CD4-positive, alpha-beta memory T cell (primary cell): ENCODE measurements around the gene EFNA3. TPM values are rescaled to one million over a fixed set of nuclear protein-coding genes. Genes with fewer than 3 reads are reported as not detected.

Experiments
- CTCF ChIA-PET: fragments of 350-600 bp; sonication (Branson Sonifier 250); formaldehyde crosslinking; loops from one replicate; lab custom pipeline; 2021; ENCODE audit warnings: inconsistent platforms; ENCODE audit not compliant: partially characterized antibody; lab: Charles Lee
- POLR2A ChIA-PET: fragments of 350-600 bp; sonication (Branson Sonifier 250); formaldehyde crosslinking; loops from one replicate; lab custom pipeline; 2021; ENCODE audit not compliant: partially characterized antibody; lab: Charles Lee
- DNase-seq, 5 donors: peaks; one replicate each; pipeline versions ENCODE4 v3.0.0 to v3.0.0-alpha.2; 2020 to 2022; ENCODE audit warnings: mixed read lengths in 1 of 5
- H3K27ac ChIP-seq: one replicate; pipeline ENCODE4 v1.7.0; 2013; ENCODE audit warnings: low read depth, low read length
- H3K27me3 ChIP-seq: 2 replicates; pipeline ENCODE4 v1.7.0; 2013; ENCODE audit warnings: mild to moderate bottlenecking, low read length, moderate library complexity; ENCODE audit not compliant: insufficient read depth
- H3K36me3 ChIP-seq: 2 replicates; pipeline ENCODE4 v1.7.0; 2013; ENCODE audit warnings: mild to moderate bottlenecking, low read length, moderate library complexity; ENCODE audit not compliant: insufficient read depth
- H3K4me1 ChIP-seq: 2 replicates; pipeline ENCODE4 v1.7.0; 2013; ENCODE audit warnings: mild to moderate bottlenecking, low read length, moderate library complexity; ENCODE audit not compliant: insufficient read depth
- H3K4me3 ChIP-seq, 2 donors: one replicate each; pipeline ENCODE4 v1.7.0; 2013; ENCODE audit warnings: low read length in 2 of 2, mild to moderate bottlenecking in 1 of 2
- H3K9me3 ChIP-seq, 2 donors: one replicate each; pipeline ENCODE4 v1.7.0; 2013; ENCODE audit warnings: low read length in 2 of 2, control low read depth in 1 of 2; ENCODE audit not compliant: control insufficient read depth in 1 of 2
- H3K27ac Mint-ChIP-seq, 7 donors: one replicate each; pipeline ENCODE4 v1.8.0; 2020 to 2021; ENCODE audit warnings: mixed read lengths in 7 of 7, mild to moderate bottlenecking in 6 of 7, inconsistent platforms in 3 of 7, moderate library complexity in 3 of 7
- H3K27me3 Mint-ChIP-seq, 2 donors: one replicate each; pipeline ENCODE4 v1.8.0; 2020 to 2021; ENCODE audit warnings: mixed read lengths in 2 of 2
- H3K36me3 Mint-ChIP-seq, 2 donors: one replicate each; pipeline ENCODE4 v1.8.0; 2020 to 2021; ENCODE audit warnings: mixed read lengths in 2 of 2, inconsistent platforms in 1 of 2, mild to moderate bottlenecking in 1 of 2
- H3K4me1 Mint-ChIP-seq, 4 donors: one replicate each; pipeline ENCODE4 v1.8.0; 2020 to 2021; ENCODE audit warnings: mixed read lengths in 4 of 4, mild to moderate bottlenecking in 1 of 4
- H3K4me3 Mint-ChIP-seq, 8 donors: one replicate each; pipeline ENCODE4 v1.8.0; 2020 to 2021; ENCODE audit warnings: mixed read lengths in 8 of 8, mild to moderate bottlenecking in 7 of 8, moderate library complexity in 6 of 8, inconsistent platforms in 3 of 8
- H3K9me3 Mint-ChIP-seq, 8 donors: one replicate each; pipeline ENCODE4 v1.8.0; 2020 to 2021; ENCODE audit warnings: mixed read lengths in 8 of 8, mild to moderate bottlenecking in 5 of 8, inconsistent platforms in 3 of 8, moderate library complexity in 1 of 8
- intact Hi-C: fragments of 100-400 bp; cut with micrococcal nuclease; formaldehyde crosslinking; loops from one replicate; pipeline ENCODE4 v1.15.1; 2023
- polyA plus RNA-seq, 2 donors: library from polyadenylated mRNA; unstranded; fragments of 300-500 nt; fragmentation: Illumina TruSeq; gene quantifications; one replicate each; pipeline ENCODE4 v1.2.3, GENCODE V29; 2021
- total RNA-seq, 2 experiments: library from RNA; stranded (reverse); gene quantifications; one replicate each; pipeline ENCODE4 v1.2.3, GENCODE V29; 2021

Gene EFNA3
- total and polyA plus RNA-seq, 4 experiments from 2014 or later = 0.34 to 4.3 (median 1.7) TPM

DNA sequence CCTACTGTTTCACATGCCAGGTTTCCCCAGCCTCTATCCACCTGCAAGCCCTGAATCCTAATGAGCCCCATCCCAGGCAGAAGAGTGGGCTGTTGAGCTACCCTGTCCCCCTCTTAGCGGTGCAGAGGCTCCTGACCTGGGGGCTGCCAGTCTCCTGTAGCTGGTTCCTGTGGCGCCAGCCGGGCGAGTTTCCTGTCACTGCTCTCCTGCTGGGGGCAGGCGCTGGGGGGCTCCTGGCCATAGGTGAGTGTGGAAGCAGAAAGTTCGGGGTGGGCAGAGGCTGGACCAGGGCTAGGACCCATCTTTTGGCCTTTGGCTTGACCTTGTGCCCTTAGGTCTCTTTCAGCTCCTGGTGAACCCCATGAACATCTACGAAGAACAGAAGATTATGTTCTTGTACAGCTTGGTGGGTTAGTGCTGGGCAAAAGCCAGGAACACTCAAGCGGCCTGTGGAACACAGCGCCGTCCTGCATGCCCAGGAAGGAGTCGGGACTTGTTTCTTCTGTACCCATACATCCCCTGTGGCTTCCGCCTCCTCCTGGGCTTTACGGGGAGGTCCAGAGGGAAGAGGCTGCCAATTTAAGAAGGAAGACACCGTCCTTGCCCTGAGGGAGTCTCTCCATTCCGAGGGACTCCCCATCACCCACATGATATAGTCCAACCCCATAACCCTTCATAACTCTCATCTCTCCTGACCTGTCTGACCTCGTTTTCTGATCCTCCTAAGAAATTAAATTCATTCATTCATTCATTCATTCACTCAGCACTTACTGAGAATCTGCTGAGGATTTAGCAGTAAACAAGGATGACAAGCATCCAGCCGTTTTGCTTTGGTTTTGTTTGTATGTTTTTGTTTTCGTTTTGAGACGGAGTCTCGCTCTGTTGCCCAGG lies 44.1 kb upstream of the EFNA3 start:
- Histone ChIP-seq H3K27ac (no peak overlapping the region), H3K9me3 (no peaks in the 10 kb centered on the region), H3K36me3 (no peaks in the 10 kb centered on the region), H3K4me3 (no peak overlapping the region), H3K4me1 (no peaks in the 10 kb centered on the region), H3K27me3 (no peaks in the 10 kb centered on the region)
- H3K4me3 Mint-ChIP-seq = no peak overlapping the region
- H3K4me1 Mint-ChIP-seq = no peaks in the 10 kb centered on the region
- DNase-seq = no peak
- H3K27ac Mint-ChIP-seq = peak overlapping the region in 1 of 7 donors; percentile 46
- ChIA-PET POLR2A (no interaction called here), CTCF (interaction anchor here (1.0 kb wide), 1 partner anchor 51 kb away, joined by 3 read pairs; no protein-coding TSS in a partner anchor)
- H3K36me3 Mint-ChIP-seq = no peaks in the 10 kb centered on the region
- H3K27me3 Mint-ChIP-seq = peaks cover 0 to 1% of the 10 kb centered on the region in 2 donors
- intact Hi-C loops = no loop called here
- no peaks in the 10 kb centered on the region for H3K9me3 Mint-ChIP-seq

DNA sequence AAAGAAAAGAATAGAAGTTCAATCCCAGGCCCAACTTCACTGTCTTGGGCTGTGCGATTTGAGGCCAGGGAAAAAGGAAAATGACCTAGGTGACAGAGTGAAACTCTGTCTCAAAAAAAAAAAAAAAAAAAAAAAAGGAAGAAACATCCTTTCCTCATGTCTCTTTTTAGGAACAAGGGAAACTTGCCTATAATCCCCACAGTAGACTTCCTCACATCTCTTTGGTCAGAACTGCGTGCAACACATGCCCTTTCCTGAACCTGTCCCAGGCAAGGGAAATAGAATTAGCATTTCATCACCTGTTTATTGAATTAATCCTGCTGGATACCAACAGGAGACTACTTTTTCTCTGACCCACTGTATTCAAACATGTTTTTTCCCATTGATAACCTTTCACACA lies 42.7 kb upstream of the EFNA3 start:
- intact Hi-C loops = no loop called here
- CTCF ChIA-PET = no interaction called here
- Histone ChIP-seq H3K27ac (no peak overlapping the region), H3K27me3 (no peaks in the 10 kb centered on the region), H3K4me3 (no peak overlapping the region), H3K4me1 (no peaks in the 10 kb centered on the region), H3K36me3 (no peaks in the 10 kb centered on the region), H3K9me3 (no peaks in the 10 kb centered on the region)
- Mint-ChIP-seq H3K36me3 (no peaks in the 10 kb centered on the region), H3K9me3 (no peaks in the 10 kb centered on the region), H3K4me3 (no peak overlapping the region), H3K27ac (no peak overlapping the region), H3K4me1 (no peaks in the 10 kb centered on the region), H3K27me3 (peaks cover 0 to 1% of the 10 kb centered on the region in 2 donors)
- DNase-seq = no peak
- POLR2A ChIA-PET = interaction anchor here (1.1 kb wide), 1 partner anchor 14 kb away, joined by 5 read pairs; no protein-coding TSS in a partner anchor

DNA sequence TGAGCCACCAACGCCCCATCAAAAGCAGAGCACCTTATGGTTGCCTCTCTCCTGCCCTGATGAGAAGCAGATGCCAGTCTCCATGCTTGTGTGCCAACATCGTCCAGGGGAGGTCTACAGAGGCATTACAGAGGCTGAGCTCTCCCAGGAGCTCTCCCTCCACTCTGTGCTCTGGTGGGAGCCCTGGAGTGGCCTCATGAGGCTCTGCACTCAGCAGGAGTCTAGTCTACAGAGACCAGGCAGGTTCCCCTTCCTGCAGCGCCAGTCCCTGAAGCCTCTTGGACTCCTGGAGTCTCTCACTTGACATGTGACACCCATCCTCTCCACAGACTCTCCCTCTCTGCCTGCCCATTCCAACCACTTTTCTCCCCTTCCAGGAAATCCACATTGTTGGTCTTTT lies 41.6 kb upstream of the EFNA3 start:
- ChIA-PET POLR2A (interaction anchor here (0.8 to 1.1 kb wide), 2 partner anchors 15 to 23 kb away, joined by 3 to 5 read pairs; no protein-coding TSS in a partner anchor), CTCF (interaction anchor here (1.7 kb wide), 1 partner anchor 25 kb away, joined by 6 read pairs; no protein-coding TSS in a partner anchor)
- H3K9me3 ChIP-seq = no peaks in the 10 kb centered on the region
- DNase-seq = no peak
- Mint-ChIP-seq H3K27me3 (peaks cover 0 to 1% of the 10 kb centered on the region in 2 donors), H3K9me3 (no peaks in the 10 kb centered on the region), H3K4me3 (no peak overlapping the region), H3K4me1 (no peaks in the 10 kb centered on the region), H3K36me3 (no peaks in the 10 kb centered on the region), H3K27ac (no peak overlapping the region)
- no peak overlapping the region for H3K4me3 ChIP-seq
- H3K4me1 ChIP-seq = no peaks in the 10 kb centered on the region
- intact Hi-C loops = no loop called here
- no peak overlapping the region for H3K27ac ChIP-seq
- H3K36me3 ChIP-seq = no peaks in the 10 kb centered on the region
- no peaks in the 10 kb centered on the region for H3K27me3 ChIP-seq

DNA sequence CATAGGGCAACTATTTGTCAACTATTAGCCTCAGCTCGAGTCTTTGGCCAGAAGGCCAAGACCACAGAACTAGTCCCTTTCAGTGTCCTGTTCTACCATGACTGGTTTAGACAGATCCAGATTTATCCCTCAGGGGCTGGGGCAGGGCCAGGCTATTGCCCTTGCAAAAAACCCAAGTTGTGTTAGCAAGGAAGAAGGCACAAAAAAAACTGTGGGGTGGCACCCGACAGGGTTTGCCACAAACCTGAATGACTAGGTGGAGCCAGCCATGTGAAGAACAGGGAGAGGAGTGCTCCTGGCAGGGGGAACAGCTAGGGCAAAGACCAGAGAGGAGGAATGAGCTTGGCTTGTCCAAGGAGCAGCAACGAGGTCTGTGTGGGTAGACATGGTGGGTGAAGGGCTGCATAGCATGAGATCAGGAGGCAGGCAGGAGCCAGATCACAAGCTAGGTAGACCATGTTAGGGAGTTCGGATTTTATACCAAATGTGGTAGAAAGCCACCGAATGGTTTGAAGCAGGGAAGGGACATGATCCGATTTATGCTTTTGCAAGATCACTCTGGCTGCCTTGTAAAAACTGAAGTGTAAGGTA lies 40.7 kb upstream of the EFNA3 start:
- Histone ChIP-seq H3K9me3 (no peaks in the 10 kb centered on the region), H3K36me3 (no peaks in the 10 kb centered on the region), H3K4me1 (no peaks in the 10 kb centered on the region), H3K27me3 (no peaks in the 10 kb centered on the region), H3K4me3 (no peak overlapping the region), H3K27ac (no peak overlapping the region)
- no peak for DNase-seq
- ChIA-PET POLR2A (no interaction called here), CTCF (interaction anchor here (1.0 to 1.7 kb wide), 3 partner anchors 14 to 38 kb away, joined by 3 to 6 read pairs (median 3); no protein-coding TSS in a partner anchor)
- Mint-ChIP-seq H3K4me3 (no peak overlapping the region), H3K27ac (no peak overlapping the region), H3K9me3 (no peaks in the 10 kb centered on the region), H3K4me1 (no peaks in the 10 kb centered on the region), H3K27me3 (peaks cover 0 to 1% of the 10 kb centered on the region in 2 donors), H3K36me3 (no peaks in the 10 kb centered on the region)
- intact Hi-C loops = no loop called here

DNA sequence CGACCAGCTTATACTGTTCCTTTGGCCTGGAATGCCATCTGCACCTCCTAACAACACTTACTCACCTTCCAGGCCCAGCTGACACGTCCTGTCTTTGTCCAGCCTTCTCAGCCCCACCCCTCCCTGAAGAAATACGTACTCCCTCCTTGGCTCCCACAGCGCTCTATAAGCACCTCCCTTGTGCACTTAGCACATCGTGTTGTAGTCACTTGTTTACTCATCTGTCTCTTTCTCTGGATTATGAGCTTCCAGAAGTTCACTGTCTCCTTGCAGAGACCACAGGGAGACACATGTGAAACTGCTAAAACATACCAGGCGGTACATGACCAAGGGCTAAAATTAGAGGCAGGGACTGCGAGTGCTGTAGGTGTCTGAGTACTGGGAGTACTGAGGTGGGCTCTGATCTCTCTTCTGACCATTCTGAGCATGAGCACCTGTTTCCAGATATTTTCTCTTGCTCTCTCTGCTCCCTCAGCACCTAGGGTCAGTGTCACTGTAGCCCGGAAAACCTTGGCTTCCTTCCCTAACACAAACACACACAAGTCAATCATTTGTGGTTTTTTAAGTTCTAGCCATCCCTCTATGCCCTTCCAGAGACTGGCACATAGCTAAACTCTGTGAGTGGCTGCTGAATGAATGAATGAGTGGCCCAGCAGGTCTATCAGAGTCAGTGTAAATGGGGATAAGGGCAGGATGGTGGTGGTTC lies 39.9 kb upstream of the EFNA3 start:
- peak overlapping the region in 1 of 7 donors; percentile 36 for H3K27ac Mint-ChIP-seq
- CTCF ChIA-PET = interaction anchor here (1.0 to 1.7 kb wide), 3 partner anchors 15 to 39 kb away, joined by 3 to 6 read pairs (median 3); no protein-coding TSS in a partner anchor

DNA sequence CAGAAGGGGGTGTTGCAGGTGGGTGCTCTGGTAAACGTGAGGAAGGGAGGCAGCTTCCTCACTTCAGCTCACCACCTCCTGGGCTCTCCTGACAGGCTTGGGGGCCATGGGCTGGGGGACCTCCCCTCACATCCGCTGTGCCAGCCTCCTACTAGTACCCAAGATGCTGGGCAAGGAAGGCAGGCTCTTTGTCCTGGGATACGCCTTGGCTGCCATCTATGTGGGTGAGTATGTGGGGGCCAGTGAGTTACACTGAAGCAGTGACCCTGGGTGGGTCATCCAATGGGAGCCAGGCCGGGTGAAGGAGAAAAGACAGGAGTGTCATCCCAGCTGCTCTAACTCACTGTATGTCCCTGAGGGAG lies 39.3 kb upstream of the EFNA3 start:
- Histone ChIP-seq H3K27me3 (no peaks in the 10 kb centered on the region), H3K36me3 (no peaks in the 10 kb centered on the region), H3K27ac (no peak overlapping the region), H3K4me3 (no peak overlapping the region), H3K4me1 (no peaks in the 10 kb centered on the region), H3K9me3 (no peaks in the 10 kb centered on the region)
- ChIA-PET CTCF (no interaction called here), POLR2A (no interaction called here)
- Mint-ChIP-seq H3K9me3 (no peaks in the 10 kb centered on the region), H3K4me3 (no peak overlapping the region), H3K36me3 (no peaks in the 10 kb centered on the region), H3K27ac (peak overlapping the region in 1 of 7 donors; percentile 36), H3K27me3 (peaks cover 0 to 1% of the 10 kb centered on the region in 2 donors), H3K4me1 (no peaks in the 10 kb centered on the region)
- intact Hi-C loops = no loop called here
- DNase-seq = no peak

More for the DNA sequence above, 39.9 kb upstream of the EFNA3 start:
- intact Hi-C loops = no loop called here
- Mint-ChIP-seq H3K36me3 (no peaks in the 10 kb centered on the region), H3K4me3 (no peak overlapping the region), H3K9me3 (no peaks in the 10 kb centered on the region), H3K4me1 (no peaks in the 10 kb centered on the region), H3K27me3 (peaks cover 0 to 1% of the 10 kb centered on the region in 2 donors)
- no peak for DNase-seq
- no peaks in the 10 kb centered on the region for H3K36me3 ChIP-seq
- POLR2A ChIA-PET = no interaction called here
- no peaks in the 10 kb centered on the region for H3K4me1 ChIP-seq
- no peak overlapping the region for H3K27ac ChIP-seq
- H3K27me3 ChIP-seq = no peaks in the 10 kb centered on the region
- H3K4me3 ChIP-seq = no peak overlapping the region
- no peaks in the 10 kb centered on the region for H3K9me3 ChIP-seq
